Fibroblast of skin of left quadriceps (primary cell): ENCODE results near the gene BMP10.

Source experiments
- DNase-seq, 2 experiments: peaks; one replicate each; pipeline ENCODE4 v3.0.0-alpha.2; 2013; ENCODE audit warnings: low read depth in 2 of 2

BMP10 gene

GRCh38 chr2:68850524-68850923 is 20.7 kb downstream of the BMP10 start:
- DNase-seq, result no peak

- DNase-seq, result no peak
These were observed 21.6 kb downstream of the BMP10 start for GRCh38 chr2:68849579-68850030.

GRCh38 chr2:68847751-68848150 is 23.4 kb downstream of the BMP10 start:
- no peak for DNase-seq

GRCh38 chr2:68846091-68846490 is 25.1 kb downstream of the BMP10 start:
- DNase-seq, result no peak

- DNase-seq, result no peak
These were observed 26.2 kb downstream of the BMP10 start for GRCh38 chr2:68845043-68845442.

GRCh38 chr2:68839260-68839833 is 31.9 kb downstream of the BMP10 start:
- no peak for DNase-seq

- DNase-seq, result no peak
These were observed 32.6 kb downstream of the BMP10 start for GRCh38 chr2:68838641-68839040.

GRCh38 chr2:68837861-68838341 is 33.3 kb downstream of the BMP10 start:
- DNase-seq, result no peak

- DNase-seq, result no peak
These were observed 33.9 kb downstream of the BMP10 start for GRCh38 chr2:68837164-68837860.

GRCh38 chr2:68835621-68836020 is 35.6 kb downstream of the BMP10 start:
- DNase-seq, result no peak

GRCh38 chr2:68834737-68835376 is 36.3 kb downstream of the BMP10 start:
- no peak for DNase-seq

- no peak for DNase-seq
These were observed 38.0 kb downstream of the BMP10 start for GRCh38 chr2:68833162-68833561.

GRCh38 chr2:68832233-68832869 is 38.8 kb downstream of the BMP10 start:
- DNase-seq, result no peak

GRCh38 chr2:68831686-68832232 is 39.4 kb downstream of the BMP10 start:
- DNase-seq, result no peak

GRCh38 chr2:68829749-68830148 is 41.4 kb downstream of the BMP10 start:
- DNase-seq, result no peak

GRCh38 chr2:68828887-68829708 is 42.1 kb downstream of the BMP10 start:
- DNase-seq, result peak; percentile 92 to 94

GRCh38 chr2:68827666-68828065 is 43.5 kb downstream of the BMP10 start:
- DNase-seq, result no peak

- DNase-seq, result no peak
These were observed 45.3 kb downstream of the BMP10 start for GRCh38 chr2:68825866-68826265.

GRCh38 chr2:68824831-68825230 is 46.4 kb downstream of the BMP10 start:
- peak in 1 of 2 experiments; percentile 31 for DNase-seq

GRCh38 chr2:68822207-68822872 is 48.9 kb downstream of the BMP10 start:
- DNase-seq, result no peak

GRCh38 chr2:68819556-68819955 is 51.6 kb downstream of the BMP10 start:
- DNase-seq, result no peak
